GM19328 (cell line): Measurements from ENCODE around the gene ATP6V0B.

Source experiments
- ATAC-seq: cut with Tn5 transposase; IDR thresholded peaks from one replicate; pipeline ENCODE4 v1.9.1; 2021; ENCODE audit warnings: mild to moderate bottlenecking, moderate library complexity; ENCODE audit not compliant: unreplicated experiment

Gene ATP6V0B

GRCh38 chr1:44024903-44025525, 50.3 kb downstream of the ATP6V0B start:
- ATAC-seq = no peak

DNA sequence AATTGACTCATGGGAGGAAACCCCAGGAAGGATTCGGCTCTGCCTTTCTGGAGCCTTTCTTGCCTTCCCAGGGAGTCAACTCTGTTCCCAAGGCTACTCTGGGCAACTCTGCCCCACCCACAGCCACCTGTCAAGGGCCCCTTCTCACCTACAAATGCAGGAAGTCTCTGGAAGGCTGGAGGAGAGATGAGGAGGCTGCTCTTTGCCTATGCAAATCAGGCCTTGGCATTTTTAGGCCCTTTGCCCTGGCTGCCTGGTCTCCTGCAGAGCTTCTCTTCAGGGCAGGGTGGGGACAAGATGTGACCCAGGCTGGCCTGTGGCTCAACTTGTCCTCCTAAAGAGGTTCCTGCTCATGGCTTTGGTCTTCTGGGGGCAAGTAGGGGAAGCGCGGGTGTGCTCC, 51.1 kb downstream of the ATP6V0B start:
- ATAC-seq = no peak

DNA sequence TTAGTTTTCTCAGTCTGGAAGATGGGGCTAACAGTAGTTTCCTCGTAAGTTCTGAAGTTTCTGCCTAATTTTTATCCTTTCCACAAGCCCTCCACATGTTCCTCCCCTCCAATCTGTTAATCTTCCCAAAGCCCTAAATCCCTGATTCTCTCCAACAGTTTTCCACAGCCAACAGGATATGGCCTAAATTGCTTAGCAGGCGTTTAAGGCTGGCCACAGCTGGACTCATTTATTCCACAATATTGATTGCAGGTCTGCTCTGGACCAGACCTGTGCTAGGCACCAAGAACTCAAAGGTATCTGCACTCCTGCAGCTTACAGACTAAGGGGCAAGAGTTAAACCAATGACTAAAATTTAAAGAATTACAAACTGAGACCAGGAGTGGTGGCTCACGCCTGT, 52.6 kb downstream of the ATP6V0B start:
- no peak for ATAC-seq
